Measurements from ENCODE around the gene KLHL1.

Gene KLHL1

DNA sequence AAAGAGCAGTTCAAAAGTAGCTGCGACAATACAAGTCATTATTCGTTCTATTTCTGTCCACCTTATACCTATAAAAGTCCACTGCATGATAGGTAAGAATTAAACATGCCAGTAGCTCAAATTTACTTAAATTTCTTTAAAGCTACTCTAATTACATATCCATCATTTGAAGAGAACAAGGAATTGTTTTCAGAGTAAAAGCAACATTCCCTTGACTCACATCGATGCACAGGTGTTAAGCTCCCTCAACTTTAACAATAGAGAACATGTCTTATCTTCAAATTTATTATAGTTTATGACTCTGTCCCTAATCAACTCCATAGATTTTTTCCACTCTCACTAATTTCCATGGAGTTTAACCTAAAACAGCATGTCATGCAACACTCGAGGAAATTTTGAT, 158.1 kb downstream of the KLHL1 start:
- TF ChIP-seq ZNF473 (tag by site-specific recombination; IDR thresholded peaks at IDR 0.05) (no peak), ZNF510 (tag by site-specific recombination; IDR thresholded peaks at IDR 0.05; ENCODE audit: insufficient replicate concordance) (no peak), KLF1 (tag by site-specific recombination; IDR thresholded peaks at IDR 0.05) (no peak), ZNF792 (tag by site-specific recombination; IDR thresholded peaks at IDR 0.05) (no peak), ZNF341 (tag by site-specific recombination; IDR thresholded peaks at IDR 0.05; ENCODE audit: low read depth) (no peak), YY1 (tag by site-specific recombination; IDR thresholded peaks at IDR 0.05) (no peak), ZNF596 (tag by site-specific recombination; IDR thresholded peaks at IDR 0.05) (no peak), ZNF768 (tag by site-specific recombination; IDR thresholded peaks at IDR 0.05) (no peak), WT1 (tag by site-specific recombination; IDR thresholded peaks at IDR 0.05) (no peak), ZNF248 (tag by site-specific recombination; IDR thresholded peaks at IDR 0.05) (no peak), ZNF24 (tag by site-specific recombination; IDR thresholded peaks at IDR 0.05) (no peak), ZNF184 (tag by site-specific recombination; IDR thresholded peaks at IDR 0.05) (no peak), SALL2 (tag by site-specific recombination; IDR thresholded peaks at IDR 0.05; ENCODE audit: borderline replicate concordance) (no peak)
- TF ChIP-seq, protein P1, sequence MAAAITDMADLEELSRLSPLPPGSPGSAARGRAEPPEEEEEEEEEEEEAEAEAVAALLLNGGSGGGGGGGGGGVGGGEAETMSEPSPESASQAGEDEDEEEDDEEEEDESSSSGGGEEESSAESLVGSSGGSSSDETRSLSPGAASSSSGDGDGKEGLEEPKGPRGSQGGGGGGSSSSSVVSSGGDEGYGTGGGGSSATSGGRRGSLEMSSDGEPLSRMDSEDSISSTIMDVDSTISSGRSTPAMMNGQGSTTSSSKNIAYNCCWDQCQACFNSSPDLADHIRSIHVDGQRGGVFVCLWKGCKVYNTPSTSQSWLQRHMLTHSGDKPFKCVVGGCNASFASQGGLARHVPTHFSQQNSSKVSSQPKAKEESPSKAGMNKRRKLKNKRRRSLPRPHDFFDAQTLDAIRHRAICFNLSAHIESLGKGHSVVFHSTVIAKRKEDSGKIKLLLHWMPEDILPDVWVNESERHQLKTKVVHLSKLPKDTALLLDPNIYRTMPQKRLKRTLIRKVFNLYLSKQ (tag by site-specific recombination; IDR thresholded peaks at IDR 0.05; ENCODE audit: borderline replicate concordance) = no peak
- TF ChIP-seq, protein P2, sequence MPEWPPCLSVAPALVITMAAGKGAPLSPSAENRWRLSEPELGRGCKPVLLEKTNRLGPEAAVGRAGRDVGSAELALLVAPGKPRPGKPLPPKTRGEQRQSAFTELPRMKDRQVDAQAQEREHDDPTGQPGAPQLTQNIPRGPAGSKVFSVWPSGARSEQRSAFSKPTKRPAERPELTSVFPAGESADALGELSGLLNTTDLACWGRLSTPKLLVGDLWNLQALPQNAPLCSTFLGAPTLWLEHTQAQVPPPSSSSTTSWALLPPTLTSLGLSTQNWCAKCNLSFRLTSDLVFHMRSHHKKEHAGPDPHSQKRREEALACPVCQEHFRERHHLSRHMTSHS (tag by site-specific recombination; IDR thresholded peaks at IDR 0.05) = no peak
- Histone ChIP-seq H3K36me3 (ENCODE audit: control insufficient read depth in 2 of 2, insufficient read depth in 1 of 2, low read length in 2 of 2) (no peaks in the 10 kb centered on the region), H3K4me1 (ENCODE audit: control insufficient read depth, insufficient read depth, low read length) (no peaks in the 10 kb centered on the region), H3K9me3 (ENCODE audit: control insufficient read depth, insufficient read depth, low read depth, low read length) (no peaks in the 10 kb centered on the region), H3K4me3 (ENCODE audit: low read depth, low read length) (no peak overlapping the region), H3K27ac (ENCODE audit: extremely low read depth, low read depth, low read length) (no peak overlapping the region)
- ChIA-PET CTCF (no interaction called here), POLR2A (no interaction called here)

DNA sequence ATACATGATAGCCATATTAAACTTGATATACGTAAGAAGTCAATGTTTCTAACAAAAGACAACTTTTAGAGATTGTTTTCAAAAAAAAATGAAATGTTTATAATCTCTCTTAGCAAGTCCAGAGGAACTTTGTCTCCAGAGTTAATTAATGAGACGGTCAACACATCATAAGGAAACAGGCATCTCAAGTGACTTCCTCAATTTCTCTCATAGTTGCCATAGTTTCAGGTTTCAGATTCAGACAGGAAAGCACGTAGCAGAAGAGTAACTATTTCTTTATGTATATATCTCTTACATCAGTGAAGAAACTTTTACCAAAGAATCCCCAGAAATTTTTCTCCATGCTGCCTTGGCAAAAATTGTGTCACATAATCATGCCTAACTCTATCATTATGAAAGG, 160.2 kb downstream of the KLHL1 start:
- Histone ChIP-seq H3K27ac (ENCODE audit: extremely low read depth, low read depth, low read length) (no peak overlapping the region), H3K4me3 (ENCODE audit: low read depth, low read length) (no peak overlapping the region), H3K36me3 (ENCODE audit: control insufficient read depth in 2 of 2, insufficient read depth in 1 of 2, low read length in 2 of 2) (no peaks in the 10 kb centered on the region), H3K9me3 (ENCODE audit: control insufficient read depth, insufficient read depth, low read depth, low read length) (no peaks in the 10 kb centered on the region), H3K4me1 (ENCODE audit: control insufficient read depth, insufficient read depth, low read length) (no peaks in the 10 kb centered on the region)
- ChIA-PET CTCF (interaction anchor here (0.7 kb wide), 1 partner anchor 17 kb away, joined by 3 read pairs; no protein-coding TSS in a partner anchor), POLR2A (no interaction called here)
- TF ChIP-seq HOXA7 (CRISPR knock-in tag; IDR thresholded peaks at IDR 0.05; ENCODE audit: borderline replicate concordance) (no peak), ZNF571 (tag by site-specific recombination; IDR thresholded peaks at IDR 0.05) (no peak), ZNF600 (tag by site-specific recombination; IDR thresholded peaks at IDR 0.05) (no peak), ZNF394 (tag by site-specific recombination; IDR thresholded peaks at IDR 0.05; ENCODE audit: borderline replicate concordance) (no peak), ZSCAN23 (tag by site-specific recombination; IDR thresholded peaks at IDR 0.05) (no peak), YY2 (tag by site-specific recombination; IDR thresholded peaks at IDR 0.05) (no peak)
- TF ChIP-seq, protein P3, sequence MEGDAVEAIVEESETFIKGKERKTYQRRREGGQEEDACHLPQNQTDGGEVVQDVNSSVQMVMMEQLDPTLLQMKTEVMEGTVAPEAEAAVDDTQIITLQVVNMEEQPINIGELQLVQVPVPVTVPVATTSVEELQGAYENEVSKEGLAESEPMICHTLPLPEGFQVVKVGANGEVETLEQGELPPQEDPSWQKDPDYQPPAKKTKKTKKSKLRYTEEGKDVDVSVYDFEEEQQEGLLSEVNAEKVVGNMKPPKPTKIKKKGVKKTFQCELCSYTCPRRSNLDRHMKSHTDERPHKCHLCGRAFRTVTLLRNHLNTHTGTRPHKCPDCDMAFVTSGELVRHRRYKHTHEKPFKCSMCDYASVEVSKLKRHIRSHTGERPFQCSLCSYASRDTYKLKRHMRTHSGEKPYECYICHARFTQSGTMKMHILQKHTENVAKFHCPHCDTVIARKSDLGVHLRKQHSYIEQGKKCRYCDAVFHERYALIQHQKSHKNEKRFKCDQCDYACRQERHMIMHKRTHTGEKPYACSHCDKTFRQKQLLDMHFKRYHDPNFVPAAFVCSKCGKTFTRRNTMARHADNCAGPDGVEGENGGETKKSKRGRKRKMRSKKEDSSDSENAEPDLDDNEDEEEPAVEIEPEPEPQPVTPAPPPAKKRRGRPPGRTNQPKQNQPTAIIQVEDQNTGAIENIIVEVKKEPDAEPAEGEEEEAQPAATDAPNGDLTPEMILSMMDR (tag by site-specific recombination; IDR thresholded peaks at IDR 0.05) = no peak
- TF ChIP-seq, protein P4, sequence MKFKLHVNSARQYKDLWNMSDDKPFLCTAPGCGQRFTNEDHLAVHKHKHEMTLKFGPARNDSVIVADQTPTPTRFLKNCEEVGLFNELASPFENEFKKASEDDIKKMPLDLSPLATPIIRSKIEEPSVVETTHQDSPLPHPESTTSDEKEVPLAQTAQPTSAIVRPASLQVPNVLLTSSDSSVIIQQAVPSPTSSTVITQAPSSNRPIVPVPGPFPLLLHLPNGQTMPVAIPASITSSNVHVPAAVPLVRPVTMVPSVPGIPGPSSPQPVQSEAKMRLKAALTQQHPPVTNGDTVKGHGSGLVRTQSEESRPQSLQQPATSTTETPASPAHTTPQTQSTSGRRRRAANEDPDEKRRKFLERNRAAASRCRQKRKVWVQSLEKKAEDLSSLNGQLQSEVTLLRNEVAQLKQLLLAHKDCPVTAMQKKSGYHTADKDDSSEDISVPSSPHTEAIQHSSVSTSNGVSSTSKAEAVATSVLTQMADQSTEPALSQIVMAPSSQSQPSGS (tag by site-specific recombination; IDR thresholded peaks at IDR 0.05; ENCODE audit: low read depth) = no peak
- TF ChIP-seq, protein P5, sequence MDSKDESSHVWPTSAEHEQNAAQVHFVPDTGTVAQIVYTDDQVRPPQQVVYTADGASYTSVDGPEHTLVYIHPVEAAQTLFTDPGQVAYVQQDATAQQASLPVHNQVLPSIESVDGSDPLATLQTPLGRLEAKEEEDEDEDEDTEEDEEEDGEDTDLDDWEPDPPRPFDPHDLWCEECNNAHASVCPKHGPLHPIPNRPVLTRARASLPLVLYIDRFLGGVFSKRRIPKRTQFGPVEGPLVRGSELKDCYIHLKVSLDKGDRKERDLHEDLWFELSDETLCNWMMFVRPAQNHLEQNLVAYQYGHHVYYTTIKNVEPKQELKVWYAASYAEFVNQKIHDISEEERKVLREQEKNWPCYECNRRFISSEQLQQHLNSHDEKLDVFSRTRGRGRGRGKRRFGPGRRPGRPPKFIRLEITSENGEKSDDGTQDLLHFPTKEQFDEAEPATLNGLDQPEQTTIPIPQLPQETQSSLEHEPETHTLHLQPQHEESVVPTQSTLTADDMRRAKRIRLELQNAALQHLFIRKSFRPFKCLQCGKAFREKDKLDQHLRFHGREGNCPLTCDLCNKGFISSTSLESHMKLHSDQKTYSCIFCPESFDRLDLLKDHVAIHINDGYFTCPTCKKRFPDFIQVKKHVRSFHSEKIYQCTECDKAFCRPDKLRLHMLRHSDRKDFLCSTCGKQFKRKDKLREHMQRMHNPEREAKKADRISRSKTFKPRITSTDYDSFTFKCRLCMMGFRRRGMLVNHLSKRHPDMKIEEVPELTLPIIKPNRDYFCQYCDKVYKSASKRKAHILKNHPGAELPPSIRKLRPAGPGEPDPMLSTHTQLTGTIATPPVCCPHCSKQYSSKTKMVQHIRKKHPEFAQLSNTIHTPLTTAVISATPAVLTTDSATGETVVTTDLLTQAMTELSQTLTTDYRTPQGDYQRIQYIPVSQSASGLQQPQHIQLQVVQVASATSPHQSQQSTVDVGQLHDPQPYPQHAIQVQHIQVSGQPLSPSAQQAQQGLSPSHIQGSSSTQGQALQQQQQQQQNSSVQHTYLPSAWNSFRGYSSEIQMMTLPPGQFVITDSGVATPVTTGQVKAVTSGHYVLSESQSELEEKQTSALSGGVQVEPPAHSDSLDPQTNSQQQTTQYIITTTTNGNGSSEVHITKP (tag by site-specific recombination; IDR thresholded peaks at IDR 0.05) = no peak
- TF ChIP-seq, protein P1 (tag by site-specific recombination; IDR thresholded peaks at IDR 0.05; ENCODE audit: borderline replicate concordance) = no peak

Measured in HEK293 (cell line).